Esophagus muscularis mucosa (tissue), 4 donors: Measurements from ENCODE around the gene ANKRD53. TPM values are rescaled to one million over a fixed set of nuclear protein-coding genes. Genes with fewer than 3 reads are reported as not detected.

ENCODE experiments used
- DNase-seq: peaks from one replicate; pipeline ENCODE4 v3.0.0-alpha.2; 2017; ENCODE audit errors: extremely low spot score
- H3K27ac ChIP-seq, 4 donors: fragments of 200-600 bp; sonication (generic); replicated peaks in 1 of 4; 1 replicate in 3 of 4; 2 replicates in 1 of 4; pipeline ENCODE4 v1.5.1; 2016 to 2019; ENCODE audit warnings: mild to moderate bottlenecking in 1 of 4
- H3K27me3 ChIP-seq, 4 donors: fragments of 200-600 bp; sonication (generic); one replicate each; pipeline versions ENCODE4 v1.5.1 to v1.6.0; 2016 to 2019
- H3K36me3 ChIP-seq, 4 donors: fragments of 200-600 bp; sonication (generic); one replicate each; pipeline ENCODE4 v1.5.1; 2016 to 2019
- H3K4me1 ChIP-seq, 4 donors: fragments of 200-600 bp; sonication (generic); one replicate each; pipeline ENCODE4 v1.5.1; 2016 to 2019
- H3K4me3 ChIP-seq, 4 donors: fragments of 200-600 bp; sonication (generic); 1 replicate in 2 of 4; 2 replicates in 2 of 4; pipeline ENCODE4 v1.5.1; 2016 to 2019; ENCODE audit warnings: mild to moderate bottlenecking in 4 of 4, moderate library complexity in 1 of 4
- H3K9me3 ChIP-seq, 4 donors: fragments of 200-600 bp; sonication (generic); 1 replicate in 3 of 4; 2 replicates in 1 of 4; pipeline ENCODE4 v1.5.1; 2016 to 2019
- EP300 ChIP-seq: sonication (generic); formaldehyde crosslinking; IDR thresholded peaks from one replicate; pipeline ENCODE4 v1.6.1; 2017; ENCODE audit warnings: antibody characterized with exemption
- POLR2A ChIP-seq: fragments of 450-650 bp; IDR thresholded peaks from one replicate; pipeline ENCODE4 v1.6.1; 2017; ENCODE audit warnings: antibody characterized with exemption, moderate library complexity, mild to moderate bottlenecking, low read depth
- POLR2AphosphoS5 ChIP-seq, 2 donors: sonication (generic); formaldehyde crosslinking; IDR thresholded peaks; one replicate each; pipeline ENCODE4 v1.6.1; 2017; ENCODE audit warnings: antibody characterized with exemption in 2 of 2
- WGBS: methylation state at CpG from one replicate; pipeline ENCODE4 v1.1.5; 2018; 5-methylcytosine and 5-hydroxymethylcytosine counted together
- intact Hi-C: fragments of 100-400 bp; cut with DNase I; formaldehyde crosslinking; loops from one replicate; pipeline ENCODE4 v1.15.1; 2023
- total RNA-seq, 4 donors: library from RNA; depleted of rRNA; stranded (reverse); fragments of >200 nt; gene quantifications; one replicate each; pipeline versions ENCODE4 v1.1.0 to v1.2.1, GENCODE V29; 2016
- TF ChIP-seq, protein P1 (sequence below), 3 experiments: fragments of 200-600 bp in 2 of 3; fragments of 450-650 bp in 1 of 3; sonication (generic) in 2 of 3; IDR thresholded peaks; one replicate each; pipeline ENCODE4 v1.5.1; 2017 to 2019; ENCODE audit warnings: antibody characterized with exemption in 3 of 3, mild to moderate bottlenecking in 2 of 3, moderate library complexity in 1 of 3

The ANKRD53 gene
- total RNA-seq, 4 donors from 2014 or later = under 0.01 to 3.2 (median 0.82) TPM

DNA sequence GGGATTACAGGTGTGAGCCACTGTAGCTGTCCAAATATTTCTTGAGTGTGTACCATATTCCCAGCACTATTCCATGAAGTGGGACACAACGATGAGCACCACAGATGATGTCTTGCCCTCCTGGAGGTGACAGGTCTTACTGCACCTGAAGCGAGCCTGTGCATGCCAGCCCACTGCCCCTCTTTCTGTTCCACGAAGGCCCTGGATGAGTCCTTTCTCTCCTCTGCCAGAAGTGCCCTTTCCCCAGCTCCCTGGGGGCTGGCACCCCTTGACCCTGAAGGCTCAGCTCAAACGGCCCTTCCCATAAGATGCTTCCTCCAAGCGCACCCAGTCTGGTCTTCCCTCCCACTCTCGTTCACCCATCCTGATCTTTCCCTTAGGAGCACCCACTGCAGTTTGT lies 37.2 kb upstream of the ANKRD53 start:
- no peak overlapping the region for H3K27ac ChIP-seq
- H3K9me3 ChIP-seq = no peaks in the 10 kb centered on the region
- H3K36me3 ChIP-seq = no peaks in the 10 kb centered on the region
- intact Hi-C loops = loop anchor here (10.0 kb wide), 1 partner anchor 636 kb away; the partner anchor contains the start of gene FAM136A
- TF ChIP-seq, protein P1, sequence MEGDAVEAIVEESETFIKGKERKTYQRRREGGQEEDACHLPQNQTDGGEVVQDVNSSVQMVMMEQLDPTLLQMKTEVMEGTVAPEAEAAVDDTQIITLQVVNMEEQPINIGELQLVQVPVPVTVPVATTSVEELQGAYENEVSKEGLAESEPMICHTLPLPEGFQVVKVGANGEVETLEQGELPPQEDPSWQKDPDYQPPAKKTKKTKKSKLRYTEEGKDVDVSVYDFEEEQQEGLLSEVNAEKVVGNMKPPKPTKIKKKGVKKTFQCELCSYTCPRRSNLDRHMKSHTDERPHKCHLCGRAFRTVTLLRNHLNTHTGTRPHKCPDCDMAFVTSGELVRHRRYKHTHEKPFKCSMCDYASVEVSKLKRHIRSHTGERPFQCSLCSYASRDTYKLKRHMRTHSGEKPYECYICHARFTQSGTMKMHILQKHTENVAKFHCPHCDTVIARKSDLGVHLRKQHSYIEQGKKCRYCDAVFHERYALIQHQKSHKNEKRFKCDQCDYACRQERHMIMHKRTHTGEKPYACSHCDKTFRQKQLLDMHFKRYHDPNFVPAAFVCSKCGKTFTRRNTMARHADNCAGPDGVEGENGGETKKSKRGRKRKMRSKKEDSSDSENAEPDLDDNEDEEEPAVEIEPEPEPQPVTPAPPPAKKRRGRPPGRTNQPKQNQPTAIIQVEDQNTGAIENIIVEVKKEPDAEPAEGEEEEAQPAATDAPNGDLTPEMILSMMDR (IDR thresholded peaks at IDR 0.05) = no peak
- TF ChIP-seq EP300 (no peak), POLR2AphosphoS5 (IDR thresholded peaks at IDR 0.05) (no peak), POLR2A (no peak)
- WGBS = 81% methylated on average over 6 of the region's 6 CpGs
- peaks cover 0 to 48% (median 0%) of the 10 kb centered on the region in 4 donors for H3K27me3 ChIP-seq
- no peak for DNase-seq
- no peak overlapping the region for H3K4me3 ChIP-seq
- H3K4me1 ChIP-seq = no peaks in the 10 kb centered on the region

DNA sequence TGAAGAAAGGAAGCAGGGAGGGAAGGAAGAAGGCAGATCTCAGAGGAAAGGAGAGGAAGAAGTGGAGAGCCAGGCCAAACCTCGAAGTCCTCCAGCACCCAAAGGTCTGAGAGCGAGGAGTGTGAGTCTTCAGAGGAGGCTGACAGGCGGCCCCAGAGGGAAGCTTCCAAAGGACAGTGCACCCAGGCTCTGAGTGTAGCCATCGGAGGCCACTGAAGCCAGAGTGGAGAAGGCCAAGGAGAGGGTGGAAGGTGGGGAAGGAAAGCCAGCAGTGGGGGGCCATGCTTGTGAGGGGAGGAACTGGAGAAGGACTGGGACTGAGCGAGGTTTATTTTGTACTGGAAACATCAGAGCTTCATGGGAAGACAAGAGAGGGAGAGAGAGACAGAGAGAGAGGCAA lies 36.7 kb upstream of the ANKRD53 start:
- Histone ChIP-seq H3K27ac (no peak overlapping the region), H3K36me3 (no peaks in the 10 kb centered on the region), H3K4me1 (peaks cover 0 to 2% (median 1%) of the 10 kb centered on the region in 4 donors), H3K27me3 (peaks cover 0 to 47% (median 0%) of the 10 kb centered on the region in 4 donors), H3K9me3 (no peaks in the 10 kb centered on the region), H3K4me3 (no peak overlapping the region)
- DNase-seq = no peak
- intact Hi-C loops = loop anchor here (10.0 kb wide), 1 partner anchor 637 kb away; the partner anchor contains the start of gene FAM136A
- TF ChIP-seq, protein P1 (IDR thresholded peaks at IDR 0.05) = no peak
- TF ChIP-seq POLR2AphosphoS5 (IDR thresholded peaks at IDR 0.05) (no peak), POLR2A (no peak), EP300 (no peak)
- WGBS = 80% methylated on average over 5 of the region's 5 CpGs

DNA sequence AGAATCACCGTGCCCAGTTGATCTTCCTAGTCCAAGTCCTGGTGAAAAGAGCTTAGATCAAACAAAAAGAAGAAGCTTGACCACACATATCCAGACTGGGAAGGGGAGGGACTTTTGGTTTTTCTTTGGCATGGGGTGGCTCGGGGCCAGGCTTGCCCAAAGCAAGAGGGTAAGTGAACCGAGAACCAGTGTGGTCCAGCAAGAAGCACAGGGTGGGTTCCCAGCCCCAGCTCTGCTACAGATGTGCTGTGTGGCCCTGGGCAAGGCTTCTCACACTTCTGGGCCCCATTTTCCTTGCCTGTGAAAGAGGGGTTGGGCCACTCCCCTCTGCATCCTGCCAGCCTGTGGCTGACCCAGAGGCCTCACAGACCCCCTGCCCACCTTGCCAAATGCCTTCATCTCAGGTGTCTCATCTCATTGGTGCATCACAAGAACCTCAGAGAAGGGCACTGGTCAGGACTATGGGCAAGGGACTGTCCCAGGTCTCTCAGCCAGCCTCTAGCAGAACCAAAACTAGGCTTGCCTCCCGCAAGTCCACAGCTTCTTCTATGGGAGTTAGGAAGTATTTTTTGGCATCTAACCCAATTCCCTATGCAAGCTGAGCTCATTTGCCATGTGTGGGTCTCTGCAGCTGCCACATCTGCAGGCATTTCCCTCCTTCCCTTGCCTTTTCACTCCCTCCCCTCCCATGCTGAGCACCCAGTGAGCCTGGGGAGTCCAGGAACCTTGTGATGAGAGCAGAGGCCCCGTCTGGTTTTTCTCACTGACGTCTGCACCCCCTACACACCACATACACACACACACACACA lies 35.8 kb upstream of the ANKRD53 start:
- intact Hi-C loops = loop anchor here (10.0 kb wide), 1 partner anchor 638 kb away; the partner anchor contains the start of gene FAM136A
- Histone ChIP-seq H3K4me3 (no peak overlapping the region), H3K27me3 (peaks cover 0 to 49% (median 0%) of the 10 kb centered on the region in 4 donors), H3K9me3 (no peaks in the 10 kb centered on the region), H3K27ac (no peak overlapping the region), H3K4me1 (peaks cover under 1 to 10% (median 4%) of the 10 kb centered on the region in 4 donors), H3K36me3 (no peaks in the 10 kb centered on the region)
- TF ChIP-seq, protein P1 (IDR thresholded peaks at IDR 0.05) = no peak
- TF ChIP-seq EP300 = no peak
- no peak for TF ChIP-seq POLR2AphosphoS5 (IDR thresholded peaks at IDR 0.05)
- no peak for TF ChIP-seq POLR2A
- WGBS = 76% methylated on average over 6 of the region's 6 CpGs
- DNase-seq = no peak

DNA sequence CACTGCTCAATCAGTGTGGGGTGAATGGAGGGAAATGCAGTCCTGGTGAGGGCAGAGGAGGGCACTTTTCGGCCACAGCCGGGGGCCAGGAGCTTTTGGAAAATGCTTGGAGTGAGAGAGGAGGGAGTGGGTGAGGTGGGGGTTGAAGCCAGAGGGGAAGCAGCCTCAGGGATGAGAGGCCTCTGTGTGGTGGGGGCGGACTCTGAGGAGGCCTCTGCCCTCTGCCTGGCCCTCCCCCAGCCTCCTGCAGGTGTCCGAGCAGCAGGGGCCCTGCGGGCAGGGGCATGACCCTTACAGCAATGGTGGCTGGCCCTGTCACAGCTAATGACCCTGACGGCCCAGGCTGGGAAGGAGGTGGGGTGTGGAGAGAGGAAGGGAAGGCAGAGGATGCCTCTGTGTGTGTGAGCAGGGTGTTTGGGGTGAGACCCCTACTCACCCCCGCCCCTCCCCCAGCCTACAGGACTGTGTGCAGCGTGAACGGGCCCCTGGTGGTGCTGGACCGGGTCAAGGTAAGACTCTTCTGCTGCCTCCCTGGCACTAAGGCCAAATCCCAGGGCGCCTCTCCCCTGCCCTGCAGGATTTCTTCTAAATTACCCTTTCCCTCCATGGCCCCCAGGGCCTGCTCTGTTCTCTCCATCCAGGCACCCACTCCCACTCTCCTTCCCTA lies 35.1 kb upstream of the ANKRD53 start:
- Histone ChIP-seq H3K27ac (no peak overlapping the region), H3K36me3 (no peaks in the 10 kb centered on the region), H3K4me3 (no peak overlapping the region), H3K27me3 (peaks cover 0 to 48% (median 0%) of the 10 kb centered on the region in 4 donors), H3K9me3 (no peaks in the 10 kb centered on the region), H3K4me1 (peaks cover 5 to 18% (median 8%) of the 10 kb centered on the region in 4 donors)
- TF ChIP-seq, protein P1 (IDR thresholded peaks at IDR 0.05) = no peak
- TF ChIP-seq EP300 = no peak
- TF ChIP-seq POLR2A = no peak
- TF ChIP-seq POLR2AphosphoS5 (IDR thresholded peaks at IDR 0.05) = no peak
- 88% methylated on average over 11 of the region's 11 CpGs for WGBS
- intact Hi-C loops = loop anchor here (10.0 kb wide), 1 partner anchor 639 kb away; the partner anchor contains the start of gene FAM136A
- no peak for DNase-seq
